Stomach (tissue), 9 donors: ENCODE data around the gene SH3TC1. TPM values are rescaled to one million over a fixed set of nuclear protein-coding genes. Genes with fewer than 3 reads are reported as not detected.

Experiments used
- DNase-seq, 2 donors: peaks; one replicate each; pipeline versions ENCODE4 v3.0.0 to v3.0.0-alpha.2; 2013 to 2019
- H3K27ac ChIP-seq, 5 donors: fragments of 200-600 bp in 4 of 5; sonication (generic) in 4 of 5; one replicate each; pipeline ENCODE4 v1.5.1; 2013 to 2019; ENCODE audit warnings: mild to moderate bottlenecking in 1 of 5, moderate library complexity in 1 of 5
- H3K27me3 ChIP-seq, 3 donors: fragments of 200-600 bp; sonication (generic); one replicate each; pipeline ENCODE4 v1.5.1; 2017 to 2019; ENCODE audit warnings: mixed run types in 1 of 3
- H3K36me3 ChIP-seq, 4 donors: fragments of 200-600 bp; sonication (generic); 1 replicate in 3 of 4; 2 replicates in 1 of 4; pipeline ENCODE4 v1.5.1; 2016 to 2019
- H3K4me1 ChIP-seq, 4 donors: fragments of 200-600 bp; sonication (generic); one replicate each; pipeline ENCODE4 v1.5.1; 2016 to 2019
- H3K4me3 ChIP-seq, 4 donors: fragments of 200-600 bp; sonication (generic) in 3 of 4; one replicate each; pipeline ENCODE4 v1.5.1; 2016 to 2019; ENCODE audit warnings: mild to moderate bottlenecking in 1 of 4
- H3K9me3 ChIP-seq, 4 donors: fragments of 200-600 bp; sonication (generic); one replicate each; pipeline ENCODE4 v1.5.1; 2016 to 2019
- CTCF ChIP-seq, 7 experiments: fragments of 450-650 bp in 4 of 7; fragments of 200-600 bp in 3 of 7; sonication (generic) in 3 of 7; IDR thresholded peaks; one replicate each; pipeline ENCODE4 v1.5.1; 2016 to 2019; ENCODE audit warnings: antibody characterized with exemption in 7 of 7, control low read depth in 2 of 7, mild to moderate bottlenecking in 1 of 7
- EP300 ChIP-seq: sonication (generic); formaldehyde crosslinking; IDR thresholded peaks from one replicate; pipeline ENCODE4 v1.6.1; 2017; ENCODE audit warnings: antibody characterized with exemption
- POLR2A ChIP-seq, 4 donors: fragments of 450-650 bp; IDR thresholded peaks; one replicate each; pipeline ENCODE4 v1.6.1; 2016; ENCODE audit warnings: antibody characterized with exemption in 4 of 4, control low read depth in 2 of 4, mild to moderate bottlenecking in 1 of 4, moderate library complexity in 1 of 4
- POLR2AphosphoS5 ChIP-seq, 3 donors: sonication (generic); formaldehyde crosslinking; IDR thresholded peaks; one replicate each; pipeline ENCODE4 v1.6.1; 2016; ENCODE audit warnings: antibody characterized with exemption in 3 of 3
- WGBS, 5 donors: extraction: QIAGEN DNeasy Blood & Tissue Kit in 3 of 5; methylation state at CpG; one replicate each; pipeline versions ENCODE4 v1.1.5 to v1.1.7; 2013 to 2018; 5-methylcytosine and 5-hydroxymethylcytosine counted together
- intact Hi-C: fragments of 100-400 bp; cut with DNase I; formaldehyde crosslinking; loops from one replicate; pipeline ENCODE4 v1.15.1; 2023; ENCODE audit warnings: low total_unique reads
- polyA plus RNA-seq, 3 donors: library from polyadenylated mRNA; stranded (reverse); fragments of 200-250 nt; gene quantifications; one replicate each; pipeline ENCODE4 v1.2.3, GENCODE V29; 2013
- total RNA-seq, 5 donors: library from RNA; depleted of rRNA; stranded (reverse); fragments of >200 nt; gene quantifications; one replicate each; pipeline versions ENCODE4 v1.1.0 to v1.2.3, GENCODE V29; 2014 to 2016
- donor health status: healthy with polysubstance abuse.
- donor health status: Bipolar disorder and iron deficiency.
- donor health status: healthy.

SH3TC1 gene
- total and polyA plus RNA-seq, 8 donors: 12.0 to 96.2 (median 27.9) TPM

- Histone ChIP-seq H3K4me3 (no peak overlapping the region), H3K4me1 (peaks cover 10 to 23% (median 16%) of the 10 kb centered on the region in 4 donors), H3K27ac (no peak overlapping the region), H3K9me3 (no peaks in the 10 kb centered on the region), H3K36me3 (no peaks in the 10 kb centered on the region), H3K27me3 (no peaks in the 10 kb centered on the region)
- WGBS, 5 donors: 76 to 89% (median 80%) methylated on average over 14 to 23 of the region's 23 CpGs
- no peak for TF ChIP-seq CTCF (IDR thresholded peaks at IDR 0.05)
- TF ChIP-seq EP300: no peak
- no peak for TF ChIP-seq POLR2A (IDR thresholded peaks at IDR 0.05)
- no peak for TF ChIP-seq POLR2AphosphoS5 (IDR thresholded peaks at IDR 0.05)
- intact Hi-C loops: no loop called here
- no peak for DNase-seq
These were observed 63.7 kb downstream of the SH3TC1 start for GRCh38 chr4:8262637-8263322.

DNA sequence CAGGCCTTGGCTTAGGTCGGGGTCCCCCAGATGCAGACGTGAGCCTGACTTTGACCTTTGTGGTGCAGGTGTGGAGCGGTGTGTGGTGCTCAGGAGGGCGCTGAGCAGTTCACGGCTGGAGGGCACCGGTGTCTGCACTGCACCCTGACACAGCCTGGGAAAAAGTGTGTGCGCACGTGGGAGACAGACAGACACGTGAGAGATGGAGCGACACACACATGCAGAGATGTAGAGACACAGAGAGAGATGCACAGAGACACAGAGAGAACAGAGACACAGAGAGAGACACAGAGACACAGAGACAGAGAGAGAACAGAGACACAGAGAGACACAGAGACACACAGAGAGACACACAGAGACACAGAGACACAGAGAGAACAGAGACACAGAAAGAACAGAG lies 64.3 kb downstream of the SH3TC1 start:
- no peak overlapping the region for H3K4me3 ChIP-seq
- H3K4me1 ChIP-seq: peaks cover 10 to 24% (median 16%) of the 10 kb centered on the region in 4 donors
- no peak overlapping the region for H3K27ac ChIP-seq
- 82 to 91% (median 88%) methylated on average over 10 of the region's 10 CpGs for WGBS, 5 donors
- intact Hi-C loops: no loop called here
- TF ChIP-seq CTCF (IDR thresholded peaks at IDR 0.05): no peak
- no peak for TF ChIP-seq POLR2A (IDR thresholded peaks at IDR 0.05)
- no peak for TF ChIP-seq POLR2AphosphoS5 (IDR thresholded peaks at IDR 0.05)
- TF ChIP-seq EP300: no peak
- H3K27me3 ChIP-seq: no peaks in the 10 kb centered on the region
- no peaks in the 10 kb centered on the region for H3K36me3 ChIP-seq
- no peaks in the 10 kb centered on the region for H3K9me3 ChIP-seq
- no peak for DNase-seq

DNA sequence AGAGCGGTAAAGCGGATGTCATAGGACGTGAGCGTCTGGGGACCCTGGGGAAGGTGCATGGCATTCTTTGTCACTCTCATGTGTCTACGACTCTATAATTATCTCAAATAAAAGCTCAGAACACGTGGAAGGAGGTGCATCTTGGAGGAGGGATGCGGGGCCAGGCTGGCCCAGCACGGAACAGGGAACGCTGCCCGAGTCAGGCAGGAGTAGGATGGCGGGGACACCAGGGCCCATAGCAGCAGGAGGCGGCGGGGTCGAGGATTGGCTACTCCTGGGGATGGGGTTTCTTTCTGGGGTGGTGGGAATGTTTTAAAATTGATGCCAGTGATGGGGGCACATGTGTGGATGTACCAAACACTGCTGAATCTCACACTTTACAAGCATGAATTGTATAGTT lies 65.0 kb downstream of the SH3TC1 start:
- H3K27ac ChIP-seq: no peak overlapping the region
- no peaks in the 10 kb centered on the region for H3K36me3 ChIP-seq
- intact Hi-C loops: no loop called here
- 84 to 90% (median 90%) methylated on average over 14 of the region's 14 CpGs for WGBS, 5 donors
- DNase-seq: no peak
- H3K4me1 ChIP-seq: peaks cover 11 to 27% (median 18%) of the 10 kb centered on the region in 4 donors
- no peak overlapping the region for H3K4me3 ChIP-seq
- H3K27me3 ChIP-seq: no peaks in the 10 kb centered on the region
- no peak for TF ChIP-seq POLR2A (IDR thresholded peaks at IDR 0.05)
- no peaks in the 10 kb centered on the region for H3K9me3 ChIP-seq

- H3K27ac ChIP-seq: no peak overlapping the region
- H3K36me3 ChIP-seq: no peaks in the 10 kb centered on the region
- no peak for TF ChIP-seq POLR2A (IDR thresholded peaks at IDR 0.05)
- TF ChIP-seq EP300: no peak
- TF ChIP-seq CTCF (IDR thresholded peaks at IDR 0.05): no peak
- no peak for TF ChIP-seq POLR2AphosphoS5 (IDR thresholded peaks at IDR 0.05)
- H3K4me3 ChIP-seq: no peak overlapping the region
- peaks cover 0 to 11% (median 5%) of the 10 kb centered on the region in 3 donors for H3K27me3 ChIP-seq
- DNase-seq: no peak
- intact Hi-C loops: no loop called here
- peaks cover 21 to 39% (median 28%) of the 10 kb centered on the region in 4 donors for H3K4me1 ChIP-seq
- WGBS, 5 donors: 78 to 92% (median 83%) methylated on average over 15 to 20 of the region's 20 CpGs
- H3K9me3 ChIP-seq: no peaks in the 10 kb centered on the region
These were observed 66.3 kb downstream of the SH3TC1 start for GRCh38 chr4:8265171-8265929.
